Anterior cingulate cortex (tissue), 58 donors: ENCODE results near the gene ROM1.
"Not testable (repeated sequence)": the region's sequence is repeated elsewhere in the genome, so short reads cannot be mapped to it uniquely, and the experiment has no call there.

Experiments
- DNase-seq, 58 donors: peaks; one replicate each; lab custom pipeline; 2025; lab: John Stamatoyannopoulos, UW

The ROM1 gene

GRCh38 chr11:62612366-62613290 lies at the start of gene ROM1, which contains the start of gene EML3:
Gene ROM1, plus strand, starts transcription at chr11:62613257. Its CDS starts 25 bp downstream, at chr11:62613282.
Gene EML3, minus strand, starts transcription at chr11:62612775. Its CDS starts 318 bp downstream, at chr11:62612457.
- peak in 56 of 58 donors; percentile 47 to 93 (median 80) for DNase-seq

GRCh38 chr11:62565100-62565802 lies 47.8 kb upstream of the ROM1 start:
- DNase-seq, result no peak

- DNase-seq, result no peak
These were observed 46.8 kb upstream of the ROM1 start for GRCh38 chr11:62566247-62566646.

GRCh38 chr11:62567018-62567633 lies 45.9 kb upstream of the ROM1 start:
- no peak for DNase-seq

- no peak for DNase-seq
These were observed 43.4 kb upstream of the ROM1 start for GRCh38 chr11:62569611-62570010.

- DNase-seq, result not testable (repeated sequence)
These were observed 42.2 kb upstream of the ROM1 start for GRCh38 chr11:62570903-62571302.

GRCh38 chr11:62571493-62571892 lies 41.6 kb upstream of the ROM1 start:
- not testable (repeated sequence) for DNase-seq

- DNase-seq, result no peak
These were observed 40.6 kb upstream of the ROM1 start for GRCh38 chr11:62572431-62572830.

GRCh38 chr11:62573006-62573591 lies 40.0 kb upstream of the ROM1 start:
- peak in 5 of 58 donors; percentile 27 to 66 (median 48) for DNase-seq

GRCh38 chr11:62573592-62574362 lies 39.3 kb upstream of the ROM1 start, which contains the start of gene EEF1G:
Gene EEF1G, minus strand, starts transcription at chr11:62573891. Its CDS starts 49 bp downstream, at chr11:62573842.
- peak; percentile 89 to 99 (median 98) for DNase-seq

- peak in 18 of 58 donors; percentile 16 to 63 (median 42) for DNase-seq
These were observed 38.5 kb upstream of the ROM1 start for GRCh38 chr11:62574363-62575071.

GRCh38 chr11:62575156-62575555 lies 37.9 kb upstream of the ROM1 start:
- DNase-seq, result peak in 1 of 58 donors; percentile 5

- no peak for DNase-seq
These were observed 37.2 kb upstream of the ROM1 start for GRCh38 chr11:62575837-62576236.

- DNase-seq, result no peak
These were observed 35.9 kb upstream of the ROM1 start for GRCh38 chr11:62577046-62577714.

GRCh38 chr11:62578541-62578940 lies 34.5 kb upstream of the ROM1 start:
- DNase-seq, result no peak

- no peak for DNase-seq
These were observed 33.8 kb upstream of the ROM1 start for GRCh38 chr11:62579252-62579651.

- no peak for DNase-seq
These were observed 31.9 kb upstream of the ROM1 start for GRCh38 chr11:62580959-62581715.

- DNase-seq, result not testable (repeated sequence)
These were observed 31.3 kb upstream of the ROM1 start for GRCh38 chr11:62581735-62582134.
